Measurements from ENCODE around the gene KCNQ4.

DNA sequence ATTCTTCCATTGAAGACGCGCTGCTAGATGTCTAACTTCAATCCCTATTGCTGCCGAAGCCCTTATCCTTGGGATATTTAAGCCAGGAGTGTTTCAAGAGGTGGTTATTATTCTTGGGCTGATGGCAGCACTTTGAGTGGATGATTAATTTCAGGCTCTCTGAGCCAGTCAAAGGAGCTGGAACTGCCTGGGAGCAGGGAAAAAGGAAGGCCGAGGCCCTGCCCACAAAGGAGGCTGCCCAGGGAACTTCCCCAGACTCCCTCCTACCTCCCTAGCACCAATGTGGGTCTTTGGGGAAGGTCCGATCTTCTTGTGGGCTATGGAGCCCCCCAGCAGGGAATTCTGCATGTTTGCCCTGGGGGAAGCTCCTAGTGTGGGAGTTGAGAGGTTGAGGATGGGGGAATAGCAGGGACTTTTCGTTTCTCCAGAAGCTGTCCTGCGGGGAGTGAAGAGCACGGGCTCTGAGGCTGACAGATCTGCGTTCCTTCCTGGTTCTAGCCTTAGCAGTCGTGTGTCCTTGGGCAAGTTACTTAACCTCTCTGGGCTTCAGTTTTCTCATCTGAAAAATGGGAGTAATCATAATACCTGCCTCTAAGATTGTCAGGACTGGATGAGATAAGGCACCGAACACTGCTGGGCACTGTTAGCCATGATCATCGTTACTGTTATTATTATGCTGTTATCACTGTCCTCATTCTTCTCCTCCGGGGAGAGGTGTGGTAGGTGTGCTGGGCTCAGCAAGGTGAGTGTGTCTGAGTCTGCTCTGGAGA, 6.3 kb downstream of the KCNQ4 start:
- TF ChIP-seq POLR2A (IDR thresholded peaks at IDR 0.05; ENCODE audit: low read depth, low read length) (no peak), MXI1 (IDR thresholded peaks at IDR 0.05; ENCODE audit: borderline replicate concordance, low read depth, low read length) (no peak), RFX5 (IDR thresholded peaks at IDR 0.05; ENCODE audit: low read depth, low read length) (no peak), USF2 (IDR thresholded peaks at IDR 0.05; ENCODE audit: low read depth, low read length) (no peak), SMC3 (IDR thresholded peaks at IDR 0.05; ENCODE audit: low read depth, low read length) (no peak)
- TF ChIP-seq, protein P1, sequence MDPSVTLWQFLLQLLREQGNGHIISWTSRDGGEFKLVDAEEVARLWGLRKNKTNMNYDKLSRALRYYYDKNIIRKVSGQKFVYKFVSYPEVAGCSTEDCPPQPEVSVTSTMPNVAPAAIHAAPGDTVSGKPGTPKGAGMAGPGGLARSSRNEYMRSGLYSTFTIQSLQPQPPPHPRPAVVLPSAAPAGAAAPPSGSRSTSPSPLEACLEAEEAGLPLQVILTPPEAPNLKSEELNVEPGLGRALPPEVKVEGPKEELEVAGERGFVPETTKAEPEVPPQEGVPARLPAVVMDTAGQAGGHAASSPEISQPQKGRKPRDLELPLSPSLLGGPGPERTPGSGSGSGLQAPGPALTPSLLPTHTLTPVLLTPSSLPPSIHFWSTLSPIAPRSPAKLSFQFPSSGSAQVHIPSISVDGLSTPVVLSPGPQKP (IDR thresholded peaks at IDR 0.05; ENCODE audit: borderline replicate concordance, low read depth, low read length) = no peak
- TF ChIP-seq, protein P2, sequence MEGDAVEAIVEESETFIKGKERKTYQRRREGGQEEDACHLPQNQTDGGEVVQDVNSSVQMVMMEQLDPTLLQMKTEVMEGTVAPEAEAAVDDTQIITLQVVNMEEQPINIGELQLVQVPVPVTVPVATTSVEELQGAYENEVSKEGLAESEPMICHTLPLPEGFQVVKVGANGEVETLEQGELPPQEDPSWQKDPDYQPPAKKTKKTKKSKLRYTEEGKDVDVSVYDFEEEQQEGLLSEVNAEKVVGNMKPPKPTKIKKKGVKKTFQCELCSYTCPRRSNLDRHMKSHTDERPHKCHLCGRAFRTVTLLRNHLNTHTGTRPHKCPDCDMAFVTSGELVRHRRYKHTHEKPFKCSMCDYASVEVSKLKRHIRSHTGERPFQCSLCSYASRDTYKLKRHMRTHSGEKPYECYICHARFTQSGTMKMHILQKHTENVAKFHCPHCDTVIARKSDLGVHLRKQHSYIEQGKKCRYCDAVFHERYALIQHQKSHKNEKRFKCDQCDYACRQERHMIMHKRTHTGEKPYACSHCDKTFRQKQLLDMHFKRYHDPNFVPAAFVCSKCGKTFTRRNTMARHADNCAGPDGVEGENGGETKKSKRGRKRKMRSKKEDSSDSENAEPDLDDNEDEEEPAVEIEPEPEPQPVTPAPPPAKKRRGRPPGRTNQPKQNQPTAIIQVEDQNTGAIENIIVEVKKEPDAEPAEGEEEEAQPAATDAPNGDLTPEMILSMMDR (conservative IDR thresholded peaks at IDR 0.05; ENCODE audit: low read depth, low read length) = no peak

Measured in IMR-90 (cell line).